H1 (cell line): ENCODE data around the gene NTRK2. TPM values are rescaled to one million over a fixed set of nuclear protein-coding genes. Genes with fewer than 3 reads are reported as not detected.

Experiments
- CTCF ChIA-PET: fragments of 300-600 bp; sonication (Branson Sonifier 250); formaldehyde crosslinking; loops from one replicate; lab custom pipeline; 2021; ENCODE audit not compliant: partially characterized antibody; lab: Charles Lee
- POLR2A ChIA-PET: fragments of 300-600 bp; sonication (Branson Sonifier 250); formaldehyde crosslinking; loops from one replicate; lab custom pipeline; 2021; ENCODE audit warnings: inconsistent platforms; ENCODE audit not compliant: partially characterized antibody; lab: Charles Lee
- DNase-seq, 2 experiments: peaks; one replicate each; pipeline versions ENCODE4 v3.0.0 to v3.0.0-alpha.2; 2010 to 2022; ENCODE audit warnings: low spot score in 2 of 2, low read depth in 1 of 2, mixed read lengths in 1 of 2
- FAIRE-seq: peaks from 2 replicates; lab custom pipeline; 2011; peaks lifted over from hg19 to GRCh38; lab: Jason Lieb, UNC
- H2AFZ ChIP-seq: 2 replicates; pipeline ENCODE4 v1.8.1; 2012; ENCODE audit warnings: low read length, inconsistent platforms
- H2AK5ac ChIP-seq: 2 replicates; pipeline ENCODE4 v1.6.1; 2013; ENCODE audit warnings: low read depth, low read length
- H2BK120ac ChIP-seq: replicated peaks from 2 replicates; pipeline ENCODE3; 2013; ENCODE audit warnings: low read depth, low read length, inconsistent platforms
- H2BK12ac ChIP-seq: 2 replicates; pipeline ENCODE4 v1.6.1; 2013; ENCODE audit warnings: low read depth, low read length
- H2BK15ac ChIP-seq: 2 replicates; pipeline ENCODE4 v1.6.1; 2013; ENCODE audit warnings: low read length
- H2BK20ac ChIP-seq: 2 replicates; pipeline ENCODE4 v1.6.1; 2013; ENCODE audit warnings: low read length
- H2BK5ac ChIP-seq: 2 replicates; pipeline ENCODE4 v1.6.1; 2013; ENCODE audit warnings: low read depth, low read length
- H3K14ac ChIP-seq: 2 replicates; pipeline ENCODE4 v1.6.1; 2013; ENCODE audit warnings: inconsistent platforms; ENCODE audit not compliant: insufficient read length
- H3K18ac ChIP-seq: 2 replicates; pipeline ENCODE4 v1.6.1; 2013; ENCODE audit warnings: low read length; ENCODE audit errors: extremely low read depth
- H3K23ac ChIP-seq: 2 replicates; pipeline ENCODE4 v1.6.1; 2013; ENCODE audit warnings: inconsistent platforms; ENCODE audit not compliant: insufficient read length
- H3K23me2 ChIP-seq: 2 replicates; pipeline ENCODE4 v1.6.1; 2013; ENCODE audit warnings: low read depth, low read length
- H3K27ac ChIP-seq: 2 replicates; pipeline ENCODE4 v1.6.1; 2011; ENCODE audit warnings: low read depth, low read length, inconsistent platforms
- H3K27me3 ChIP-seq, 4 experiments: replicated peaks in 1 of 4; 1 replicate in 1 of 4; 2 replicates in 3 of 4; pipeline versions ENCODE4 v1.6.1 to v1.8.1; 2011 to 2013; ENCODE audit warnings: low read length in 3 of 4, mild to moderate bottlenecking in 3 of 4, inconsistent platforms in 2 of 4, mixed read lengths in 2 of 4, moderate library complexity in 1 of 4; ENCODE audit not compliant: control insufficient read depth in 3 of 4, insufficient read depth in 3 of 4; ENCODE audit errors: extremely low read depth in 1 of 4
- H3K36me3 ChIP-seq, 4 experiments: 2 replicates each; pipeline versions ENCODE4 v1.6.1 to v1.8.1; 2011 to 2013; ENCODE audit warnings: mild to moderate bottlenecking in 4 of 4, low read length in 3 of 4, moderate library complexity in 2 of 4, control low read depth in 1 of 4, inconsistent platforms in 1 of 4; ENCODE audit not compliant: insufficient read depth in 4 of 4, control insufficient read depth in 2 of 4
- H3K4ac ChIP-seq: replicated peaks from 2 replicates; pipeline ENCODE3; 2013; ENCODE audit warnings: low read length, low read depth, mixed read lengths, inconsistent platforms; ENCODE audit not compliant: insufficient read length
- H3K4me1 ChIP-seq, 4 experiments: replicated peaks in 1 of 4; 1 replicate in 1 of 4; 2 replicates in 3 of 4; pipeline versions ENCODE4 v1.6.1 to v1.8.1; 2011 to 2013; ENCODE audit warnings: low read length in 3 of 4, inconsistent platforms in 2 of 4, mixed read lengths in 1 of 4; ENCODE audit not compliant: insufficient read depth in 4 of 4, control insufficient read depth in 3 of 4
- H3K4me2 ChIP-seq, 2 experiments: 2 replicates each; pipeline versions ENCODE4 v1.6.1 to v1.8.1; 2011 to 2013; ENCODE audit warnings: low read depth in 2 of 2, low read length in 2 of 2, control low read depth in 1 of 2, inconsistent platforms in 1 of 2, mild to moderate bottlenecking in 1 of 2; ENCODE audit not compliant: insufficient read depth in 1 of 2
- H3K4me3 ChIP-seq, 4 experiments: fragments of 200-600, 300-600 bp in 1 of 4; sonication (generic), shearing (Covaris generic), sonication (Bioruptor Twin) in 1 of 4; 2 replicates each; pipeline versions ENCODE4 v1.5.1 to v1.8.1; 2011 to 2016; ENCODE audit warnings: low read length in 4 of 4, low read depth in 3 of 4, control low read depth in 2 of 4, inconsistent platforms in 2 of 4, mild to moderate bottlenecking in 2 of 4, mixed read lengths in 1 of 4, moderate library complexity in 1 of 4; ENCODE audit not compliant: insufficient read depth in 2 of 4; ENCODE audit errors: extremely low read depth in 1 of 4
- H3K56ac ChIP-seq: replicated peaks from 2 replicates; pipeline ENCODE3; 2013; ENCODE audit warnings: low read depth, mild to moderate bottlenecking, mixed read lengths, low read length, inconsistent platforms; ENCODE audit not compliant: insufficient read length
- H3K79me1 ChIP-seq: 2 replicates; pipeline ENCODE4 v1.6.1; 2013; ENCODE audit warnings: low read depth, low read length, control low read depth
- H3K79me2 ChIP-seq, 2 experiments: 2 replicates each; pipeline versions ENCODE4 v1.6.1 to v1.8.1; 2012 to 2013; ENCODE audit warnings: low read length in 2 of 2, mild to moderate bottlenecking in 2 of 2, inconsistent platforms in 1 of 2; ENCODE audit not compliant: insufficient read depth in 2 of 2, control insufficient read depth in 1 of 2
- H3K9ac ChIP-seq, 4 experiments: replicated peaks in 1 of 4; 1 replicate in 1 of 4; 2 replicates in 3 of 4; pipeline versions ENCODE4 v1.6.1 to v1.8.1; 2011 to 2013; ENCODE audit warnings: low read depth in 3 of 4, low read length in 3 of 4, control low read depth in 2 of 4, mild to moderate bottlenecking in 2 of 4, moderate library complexity in 2 of 4, inconsistent platforms in 1 of 4; ENCODE audit errors: extremely low read depth in 1 of 4
- H3K9me3 ChIP-seq, 2 experiments: 2 replicates each; pipeline versions ENCODE4 v1.6.1 to v1.8.1; 2012 to 2013; ENCODE audit warnings: mild to moderate bottlenecking in 2 of 2, moderate library complexity in 2 of 2, control low read depth in 1 of 2, inconsistent platforms in 1 of 2, low read depth in 1 of 2, low read length in 1 of 2, mixed read lengths in 1 of 2; ENCODE audit not compliant: insufficient read depth in 2 of 2
- H4K20me1 ChIP-seq, 2 experiments: replicated peaks in 1 of 2; 2 replicates each; pipeline versions ENCODE3 to v1.8.1; 2011 to 2013; ENCODE audit warnings: inconsistent platforms in 2 of 2, low read length in 2 of 2, mild to moderate bottlenecking in 1 of 2; ENCODE audit not compliant: insufficient read depth in 2 of 2, control insufficient read depth in 1 of 2
- H4K5ac ChIP-seq: 2 replicates; pipeline ENCODE4 v1.6.1; 2013; ENCODE audit warnings: low read length, low read depth, mixed read lengths, inconsistent platforms; ENCODE audit not compliant: insufficient read length
- H4K8ac ChIP-seq: 2 replicates; pipeline ENCODE4 v1.8.0; 2013; ENCODE audit warnings: mild to moderate bottlenecking, moderate library complexity, low read length, inconsistent platforms; ENCODE audit not compliant: insufficient read depth; ENCODE audit errors: extremely low read depth
- H4K91ac ChIP-seq: replicated peaks from 2 replicates; pipeline ENCODE3; 2013; ENCODE audit warnings: low read length, mixed read lengths, inconsistent platforms; ENCODE audit not compliant: insufficient read length
- BRCA1 ChIP-seq: IDR thresholded peaks from 2 replicates; pipeline ENCODE4 v1.6.1; 2012; ENCODE audit warnings: low read depth, low read length, improper control_type of control experiment
- CBX5 ChIP-seq: fragments of 300-800, 300-1000 bp; sonication (generic); IDR thresholded peaks from 2 replicates; pipeline ENCODE4 v1.7.1; 2016; ENCODE audit warnings: antibody characterized with exemption, low read length, low read depth
- CTBP2 ChIP-seq: IDR thresholded peaks from 2 replicates; pipeline ENCODE4 v1.7.0; 2011; ENCODE audit warnings: borderline replicate concordance, mild to moderate bottlenecking, moderate library complexity, mixed read lengths, low read length; ENCODE audit not compliant: insufficient read depth, insufficient read length
- JUND ChIP-seq: IDR thresholded peaks from 2 replicates; pipeline ENCODE4 v1.6.1; 2011; ENCODE audit warnings: mild to moderate bottlenecking, improper control_type of control experiment, low read length
- KDM1A ChIP-seq: fragments of 200-600, 300-600 bp; sonication (generic); IDR thresholded peaks from 2 replicates; pipeline ENCODE4 v1.7.1; 2016; ENCODE audit warnings: mild to moderate bottlenecking, low read length, borderline replicate concordance
- POLR2AphosphoS5 ChIP-seq: IDR thresholded peaks from 2 replicates; pipeline ENCODE4 v1.6.1; 2011; ENCODE audit warnings: low read depth, low read length
- RAD21 ChIP-seq, 2 experiments: IDR thresholded peaks in 1 of 2; conservative IDR thresholded peaks in 1 of 2; 2 replicates each; pipeline ENCODE4 v1.6.1; 2011; ENCODE audit warnings: low read depth in 2 of 2, low read length in 2 of 2, improper control_type of control experiment in 1 of 2, inconsistent platforms in 1 of 2, mild to moderate bottlenecking in 1 of 2, moderate library complexity in 1 of 2
- RFX5 ChIP-seq: IDR thresholded peaks from 2 replicates; pipeline ENCODE4 v1.6.1; 2011; ENCODE audit warnings: low read depth, low read length, improper control_type of control experiment, borderline replicate concordance
- TAF1 ChIP-seq: IDR thresholded peaks from 2 replicates; pipeline ENCODE4 v1.6.1; 2011; ENCODE audit warnings: mild to moderate bottlenecking, low read depth, low read length
- WGBS, 2 experiments: shearing (Covaris generic) in 1 of 2; methylation state at CpG; one replicate each; pipeline versions ENCODE4 v1.1.6 to v1.1.7; 2013 to 2015; ENCODE audit warnings: low lambda C conversion rate in 2 of 2, mixed read lengths in 2 of 2, inconsistent platforms in 1 of 2, low coverage in 1 of 2, missing lambda C conversion rate in 1 of 2; ENCODE audit not compliant: insufficient replicate concordance in 2 of 2, insufficient coverage in 1 of 2, insufficient read length in 1 of 2; ENCODE audit errors: extremely low coverage in 1 of 2, missing lambda C conversion rate in 1 of 2; 5-methylcytosine and 5-hydroxymethylcytosine counted together
- polyA plus RNA-seq, 7 experiments: library from polyadenylated mRNA; depleted of rRNA in 3 of 7; stranded (reverse) in 5 of 7; unstranded in 2 of 7; fragments of >200 nt in 5 of 7; fragments of 200-250 nt in 2 of 7; gene quantifications; 1 replicate in 5 of 7; 2 replicates in 1 of 7; 4 replicates in 1 of 7; pipeline versions ENCODE4 v1.2.1 to v1.2.3, GENCODE V29; 2011 to 2013; ENCODE audit warnings: missing spikeins in 2 of 7, mixed read lengths in 2 of 7
- total RNA-seq: library from RNA; stranded (reverse); fragmentation: NEBNext Ultra II Directional; extraction: Animal tissue kit (Norgen Biotek cat#: 25700); gene quantifications from 2 replicates; pipeline ENCODE4 v1.2.1, GENCODE V29; 2021
- TF ChIP-seq, protein P1 (sequence below): IDR thresholded peaks from 2 replicates; pipeline ENCODE4 v1.6.1; 2011; ENCODE audit warnings: low read depth, mild to moderate bottlenecking, low read length; ENCODE audit not compliant: insufficient read depth

The NTRK2 gene
- total and polyA plus RNA-seq, 2 of the 8 experiments (the other 6 are each of a cell fraction or from before 2014, with no cell fraction given) = 0.03 to 0.04 TPM

DNA sequence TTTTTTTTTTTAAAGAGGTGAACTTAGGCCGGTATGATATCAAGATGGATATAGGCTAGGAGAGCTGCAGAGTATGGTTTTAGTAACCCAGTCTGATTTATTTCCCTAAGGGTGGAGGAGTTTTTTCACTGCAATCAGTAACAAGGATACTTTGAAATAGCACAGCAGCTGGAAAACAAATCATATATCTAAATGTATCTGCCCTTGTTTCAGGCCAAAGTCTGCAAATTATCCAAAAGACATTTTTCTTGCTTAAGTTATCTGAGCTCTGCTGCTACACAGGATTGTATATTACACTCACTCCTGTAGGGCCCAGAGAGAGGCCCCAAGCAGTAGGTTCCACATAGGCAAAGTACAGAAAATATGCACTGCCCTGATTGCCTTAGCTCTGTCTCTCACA, 222.4 kb downstream of the NTRK2 start:
- TF ChIP-seq RFX5 (no peak), BRCA1 (no peak), RAD21 (IDR thresholded peaks at IDR 0.05 in 1 of 2, conservative IDR thresholded peaks at IDR 0.05 in 1 of 2; ENCODE audit: low read depth in 2 of 2, low read length in 2 of 2) (no peak), CBX5 (no peak), KDM1A (no peak), POLR2AphosphoS5 (no peak), CTBP2 (no peak), JUND (no peak), TAF1 (no peak)
- TF ChIP-seq, protein P1, sequence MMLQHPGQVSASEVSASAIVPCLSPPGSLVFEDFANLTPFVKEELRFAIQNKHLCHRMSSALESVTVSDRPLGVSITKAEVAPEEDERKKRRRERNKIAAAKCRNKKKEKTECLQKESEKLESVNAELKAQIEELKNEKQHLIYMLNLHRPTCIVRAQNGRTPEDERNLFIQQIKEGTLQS = no peak
- no peak overlapping the region for H4K5ac ChIP-seq
- POLR2A ChIA-PET = no interaction called here
- no peak overlapping the region for H2AK5ac ChIP-seq
- H2BK20ac ChIP-seq = no peak overlapping the region
- no peak overlapping the region for H3K4ac ChIP-seq
- H3K36me3 ChIP-seq = no peaks in the 10 kb centered on the region
- no peak overlapping the region for H2AFZ ChIP-seq
- H3K4me3 ChIP-seq = no peak overlapping the region
- H4K91ac ChIP-seq = no peak overlapping the region
- no peak overlapping the region for H2BK12ac ChIP-seq
- no peaks in the 10 kb centered on the region for H3K27me3 ChIP-seq
- H3K56ac ChIP-seq = no peak overlapping the region
- H2BK120ac ChIP-seq = no peak overlapping the region
- H3K9ac ChIP-seq = no peak overlapping the region
- no peak overlapping the region for H2BK5ac ChIP-seq
- H3K4me1 ChIP-seq = peaks cover 0 to 3% (median 1%) of the 10 kb centered on the region in 4 experiments; a peak in 1 of 7 replicates
- no peak overlapping the region for H2BK15ac ChIP-seq
- no peak overlapping the region for H3K23ac ChIP-seq
- H3K27ac ChIP-seq = no peak overlapping the region
- H3K79me1 ChIP-seq = no peaks in the 10 kb centered on the region
- DNase-seq (no peak), FAIRE-seq (no peak)
- no peaks in the 10 kb centered on the region for H4K20me1 ChIP-seq
- no peak overlapping the region for H3K4me2 ChIP-seq
- H3K14ac ChIP-seq = no peak overlapping the region
- H4K8ac ChIP-seq = no peak overlapping the region
- no peaks in the 10 kb centered on the region for H3K79me2 ChIP-seq
- H3K18ac ChIP-seq = no peak overlapping the region
- WGBS, 2 experiments = 100% methylated on average over 1 of the region's 1 CpG; no CpG with 5 or more reads in 1 of the 2 experiments
- no peaks in the 10 kb centered on the region for H3K23me2 ChIP-seq
- H3K9me3 ChIP-seq = no peaks in the 10 kb centered on the region
- CTCF ChIA-PET = interaction anchor here (0.6 to 1.9 kb wide), 6 partner anchors 9 to 194 kb away, joined by 3 to 6 read pairs (median 4); no protein-coding TSS in a partner anchor
